ENCODE measurements around the gene DMTF1.

Gene DMTF1

GRCh38 chr7:87217983-87218653, 65.9 kb downstream of the DMTF1 start:
- no peak overlapping the region for H3K27ac ChIP-seq (ENCODE audit: low read length)
- peaks cover 14% of the 10 kb centered on the region for H3K36me3 ChIP-seq (ENCODE audit: insufficient read depth, low read depth, low read length)
- H3K4me3 ChIP-seq (ENCODE audit: low read length): peak overlapping the region; percentile 92
- peaks cover 27% of the 10 kb centered on the region for H3K27me3 ChIP-seq (ENCODE audit: insufficient read depth, low read length)
- no peaks in the 10 kb centered on the region for H3K9me3 ChIP-seq (ENCODE audit: insufficient read depth, low read depth, low read length)
- H3K4me1 ChIP-seq (ENCODE audit: insufficient read depth, low read length): peaks cover 5% of the 10 kb centered on the region; the same call in 1 of the 2 replicates
- H3K9ac ChIP-seq (ENCODE audit: low read depth, low read length): peak overlapping the region; percentile 89; the same call in 1 of the 2 replicates

DNA sequence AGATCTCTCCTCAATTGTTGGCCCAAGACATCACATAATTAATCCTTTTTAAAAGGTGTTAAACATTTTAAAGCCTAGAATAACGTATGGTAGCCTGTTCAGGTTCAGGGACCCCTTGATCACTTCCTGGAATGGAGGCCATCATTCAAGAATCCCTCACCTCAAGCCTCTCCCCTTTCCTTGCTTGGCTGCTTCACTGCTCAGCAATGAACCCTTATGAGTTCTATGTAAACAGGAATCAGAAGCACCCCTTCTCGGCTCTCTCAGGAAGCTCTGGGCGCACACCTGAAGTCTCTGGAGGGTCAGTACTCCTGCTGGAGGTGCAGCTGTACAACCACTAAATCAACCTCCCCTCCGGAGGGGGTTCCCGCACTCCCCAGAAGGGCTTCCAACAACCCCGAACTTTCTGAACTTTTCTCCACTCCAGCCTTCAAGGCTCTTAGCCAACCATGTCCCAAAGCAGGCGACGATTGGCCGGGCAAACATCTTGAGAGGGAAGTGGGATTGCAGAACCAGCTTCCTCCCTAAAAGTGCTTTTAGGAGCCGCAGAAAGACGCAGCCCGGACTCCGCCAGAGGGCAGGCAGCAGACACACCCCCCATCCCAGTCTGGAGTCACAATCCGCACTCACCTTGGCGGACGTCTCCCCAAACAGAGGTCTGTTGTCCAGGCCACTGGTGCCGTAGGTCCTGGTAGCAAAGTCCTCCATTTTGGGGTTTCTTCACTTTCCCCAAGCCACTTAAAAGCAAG, 66.7 kb downstream of the DMTF1 start:
- Histone ChIP-seq H3K27me3 (ENCODE audit: insufficient read depth, low read length) (peaks cover 35% of the 10 kb centered on the region), H3K9me3 (ENCODE audit: insufficient read depth, low read depth, low read length) (no peaks in the 10 kb centered on the region), H3K4me1 (ENCODE audit: insufficient read depth, low read length) (peaks cover 5% of the 10 kb centered on the region; the same call in 1 of the 2 replicates), H3K36me3 (ENCODE audit: insufficient read depth, low read depth, low read length) (peaks cover 14% of the 10 kb centered on the region), H3K9ac (ENCODE audit: low read depth, low read length) (peak overlapping the region; percentile 89), H3K4me3 (ENCODE audit: low read length) (peak overlapping the region; percentile 92), H3K27ac (ENCODE audit: low read length) (no peak overlapping the region)

GRCh38 chr7:87219545-87220025, 67.3 kb downstream of the DMTF1 start, which contains the start of gene TMEM243:
TMEM243 (minus strand) TSS chr7:87219732; CDS start chr7:87219503, 229 bp downstream.
- H3K4me3 ChIP-seq (ENCODE audit: low read length): peak within 1 kb of the TSS; percentile 92
- peaks cover 14% of the 10 kb centered on the region for H3K36me3 ChIP-seq (ENCODE audit: insufficient read depth, low read depth, low read length)
- peak within 1 kb of the TSS; percentile 89 for H3K9ac ChIP-seq (ENCODE audit: low read depth, low read length)
- peak within 1 kb of the TSS; percentile 26 for H3K27ac ChIP-seq (ENCODE audit: low read length)
- peaks cover 5% of the 10 kb centered on the region; the same call in 1 of the 2 replicates for H3K4me1 ChIP-seq (ENCODE audit: insufficient read depth, low read length)
- H3K27me3 ChIP-seq (ENCODE audit: insufficient read depth, low read length): peaks cover 41% of the 10 kb centered on the region
- no peaks in the 10 kb centered on the region for H3K9me3 ChIP-seq (ENCODE audit: insufficient read depth, low read depth, low read length)

DNA sequence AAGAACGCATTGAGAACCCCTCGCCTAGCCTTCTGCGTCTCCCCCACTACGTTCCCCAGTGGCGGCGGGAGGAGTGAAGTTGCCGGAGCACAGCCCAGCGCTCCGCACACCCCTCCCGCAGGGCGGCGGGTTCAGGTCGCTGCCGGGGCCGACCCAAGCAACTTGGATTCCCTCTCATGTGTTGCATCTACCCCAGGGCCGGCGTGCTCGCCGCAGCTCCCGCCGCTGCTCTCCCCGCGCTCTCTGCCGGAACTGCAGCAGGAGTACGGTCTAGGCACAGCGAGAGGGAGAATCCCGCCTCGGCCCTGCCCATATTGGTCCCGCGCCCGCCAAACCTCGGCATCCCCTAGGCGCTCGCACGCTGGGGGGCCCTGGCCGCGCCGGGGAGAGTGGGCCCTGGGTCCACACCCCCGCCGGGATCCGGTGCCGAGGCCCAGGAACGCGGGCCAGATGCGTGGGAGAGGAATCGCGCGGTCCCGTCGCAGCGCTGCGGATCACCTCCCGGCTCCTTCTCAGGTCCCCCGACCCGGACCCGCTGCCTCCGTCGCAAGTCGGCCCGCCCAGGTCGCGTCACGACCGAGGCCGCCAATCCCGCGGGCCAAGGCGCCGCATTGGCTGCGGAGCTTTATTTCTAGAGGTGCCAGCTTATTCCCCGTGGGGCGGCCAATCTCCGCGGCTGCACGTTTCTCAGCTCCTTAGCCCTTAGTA, 67.9 kb downstream of the DMTF1 start:
- Histone ChIP-seq H3K27me3 (ENCODE audit: insufficient read depth, low read length) (peaks cover 42% of the 10 kb centered on the region), H3K4me1 (ENCODE audit: insufficient read depth, low read length) (peaks cover 5% of the 10 kb centered on the region; the same call in 1 of the 2 replicates), H3K9ac (ENCODE audit: low read depth, low read length) (peak overlapping the region; percentile 89; the same call in 1 of the 2 replicates), H3K27ac (ENCODE audit: low read length) (peak overlapping the region; percentile 26), H3K9me3 (ENCODE audit: insufficient read depth, low read depth, low read length) (no peaks in the 10 kb centered on the region), H3K36me3 (ENCODE audit: insufficient read depth, low read depth, low read length) (peaks cover 14% of the 10 kb centered on the region), H3K4me3 (ENCODE audit: low read length) (peak overlapping the region; percentile 92)

DNA sequence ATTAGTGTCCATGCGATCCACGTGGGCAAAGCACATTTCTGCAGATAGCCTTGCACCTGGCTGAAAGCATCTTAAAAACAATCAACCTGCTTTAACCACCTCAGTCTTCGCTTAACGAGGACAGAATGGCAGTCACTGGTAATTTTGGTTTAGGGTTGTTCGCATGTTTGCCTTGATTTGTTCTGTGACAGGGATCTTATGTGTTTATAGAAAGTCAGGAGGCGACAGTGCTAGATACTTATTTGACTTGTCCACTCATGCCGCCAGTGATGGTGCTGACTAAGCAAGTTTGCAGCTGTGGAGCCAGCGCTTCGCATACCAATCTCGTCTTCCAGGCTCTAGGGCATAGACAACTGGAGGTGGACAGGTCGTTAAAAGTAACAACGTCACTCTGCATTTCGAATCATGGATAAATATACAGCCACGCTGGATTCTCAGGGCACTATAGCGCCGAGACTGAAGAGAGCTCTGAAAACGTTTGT, 68.5 kb downstream of the DMTF1 start:
- H3K27me3 ChIP-seq (ENCODE audit: insufficient read depth, low read length): peaks cover 42% of the 10 kb centered on the region
- H3K27ac ChIP-seq (ENCODE audit: low read length): no peak overlapping the region
- peak overlapping the region; percentile 92 for H3K4me3 ChIP-seq (ENCODE audit: low read length)
- no peak overlapping the region for H3K9ac ChIP-seq (ENCODE audit: low read depth, low read length)
- peaks cover 5% of the 10 kb centered on the region; the same call in 1 of the 2 replicates for H3K4me1 ChIP-seq (ENCODE audit: insufficient read depth, low read length)
- no peaks in the 10 kb centered on the region for H3K9me3 ChIP-seq (ENCODE audit: insufficient read depth, low read depth, low read length)
- H3K36me3 ChIP-seq (ENCODE audit: insufficient read depth, low read depth, low read length): peaks cover 14% of the 10 kb centered on the region

GRCh38 chr7:87223666-87224065, 71.4 kb downstream of the DMTF1 start:
- Histone ChIP-seq H3K9ac (ENCODE audit: low read depth, low read length) (no peak overlapping the region), H3K4me3 (ENCODE audit: low read length) (no peak overlapping the region), H3K9me3 (ENCODE audit: insufficient read depth, low read depth, low read length) (no peaks in the 10 kb centered on the region), H3K27ac (ENCODE audit: low read length) (no peak overlapping the region), H3K36me3 (ENCODE audit: insufficient read depth, low read depth, low read length) (no peaks in the 10 kb centered on the region), H3K27me3 (ENCODE audit: insufficient read depth, low read length) (peaks cover 50% of the 10 kb centered on the region), H3K4me1 (ENCODE audit: insufficient read depth, low read length) (peaks cover 1% of the 10 kb centered on the region; the same call in 1 of the 2 replicates)

DNA sequence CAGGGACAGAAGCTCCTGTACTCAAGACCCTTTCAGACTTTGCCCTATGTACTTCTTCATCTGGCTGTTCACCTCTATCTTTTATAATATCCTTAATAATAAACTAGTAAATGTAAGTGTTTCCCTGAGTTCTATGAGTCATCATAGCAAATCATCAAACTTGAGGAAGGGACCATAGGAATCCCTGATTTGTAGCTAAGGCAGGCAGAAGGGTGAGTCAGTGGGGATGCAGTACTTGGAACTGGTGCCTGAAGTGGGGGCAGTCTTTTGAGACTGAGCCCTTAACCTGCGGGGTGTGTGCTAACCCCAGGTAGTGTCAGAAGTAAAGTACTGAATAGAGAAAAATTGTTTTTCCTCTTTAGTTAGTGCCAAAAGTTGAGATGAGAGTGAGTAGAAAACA, 73.4 kb downstream of the DMTF1 start:
- no peak overlapping the region for H3K9ac ChIP-seq (ENCODE audit: low read depth, low read length)
- H3K9me3 ChIP-seq (ENCODE audit: insufficient read depth, low read depth, low read length): no peaks in the 10 kb centered on the region
- H3K27ac ChIP-seq (ENCODE audit: low read length): no peak overlapping the region
- H3K27me3 ChIP-seq (ENCODE audit: insufficient read depth, low read length): peaks cover 48% of the 10 kb centered on the region
- no peaks in the 10 kb centered on the region for H3K4me1 ChIP-seq (ENCODE audit: insufficient read depth, low read length)
- H3K36me3 ChIP-seq (ENCODE audit: insufficient read depth, low read depth, low read length): no peaks in the 10 kb centered on the region
- H3K4me3 ChIP-seq (ENCODE audit: low read length): no peak overlapping the region

- H3K36me3 ChIP-seq (ENCODE audit: insufficient read depth, low read depth, low read length): no peaks in the 10 kb centered on the region
- H3K9me3 ChIP-seq (ENCODE audit: insufficient read depth, low read depth, low read length): no peaks in the 10 kb centered on the region
- H3K27me3 ChIP-seq (ENCODE audit: insufficient read depth, low read length): peaks cover 40% of the 10 kb centered on the region
- H3K4me1 ChIP-seq (ENCODE audit: insufficient read depth, low read length): no peaks in the 10 kb centered on the region
- no peak overlapping the region for H3K27ac ChIP-seq (ENCODE audit: low read length)
- H3K4me3 ChIP-seq (ENCODE audit: low read length): no peak overlapping the region
- no peak overlapping the region for H3K9ac ChIP-seq (ENCODE audit: low read depth, low read length)
These were observed 74.2 kb downstream of the DMTF1 start for GRCh38 chr7:87226495-87226894.

- no peaks in the 10 kb centered on the region for H3K36me3 ChIP-seq (ENCODE audit: insufficient read depth, low read depth, low read length)
- H3K27ac ChIP-seq (ENCODE audit: low read length): no peak overlapping the region
- H3K9me3 ChIP-seq (ENCODE audit: insufficient read depth, low read depth, low read length): no peaks in the 10 kb centered on the region
- 0 out of 2 replicates have a peak, but pooled peaks cover 7% of the 10 kb centered on the region for H3K27me3 ChIP-seq (ENCODE audit: insufficient read depth, low read length)
- H3K4me1 ChIP-seq (ENCODE audit: insufficient read depth, low read length): no peaks in the 10 kb centered on the region
- H3K4me3 ChIP-seq (ENCODE audit: low read length): no peak overlapping the region
- no peak overlapping the region for H3K9ac ChIP-seq (ENCODE audit: low read depth, low read length)
These were observed 79.0 kb downstream of the DMTF1 start for GRCh38 chr7:87231258-87231657.

- Histone ChIP-seq H3K27ac (ENCODE audit: low read length) (no peak overlapping the region), H3K4me1 (ENCODE audit: insufficient read depth, low read length) (no peaks in the 10 kb centered on the region), H3K36me3 (ENCODE audit: insufficient read depth, low read depth, low read length) (no peaks in the 10 kb centered on the region), H3K27me3 (ENCODE audit: insufficient read depth, low read length) (0 out of 2 replicates have a peak, but pooled peaks cover 3% of the 10 kb centered on the region), H3K4me3 (ENCODE audit: low read length) (no peak overlapping the region), H3K9me3 (ENCODE audit: insufficient read depth, low read depth, low read length) (no peaks in the 10 kb centered on the region), H3K9ac (ENCODE audit: low read depth, low read length) (no peak overlapping the region)
These were observed 79.5 kb downstream of the DMTF1 start for GRCh38 chr7:87231711-87232110.

DNA sequence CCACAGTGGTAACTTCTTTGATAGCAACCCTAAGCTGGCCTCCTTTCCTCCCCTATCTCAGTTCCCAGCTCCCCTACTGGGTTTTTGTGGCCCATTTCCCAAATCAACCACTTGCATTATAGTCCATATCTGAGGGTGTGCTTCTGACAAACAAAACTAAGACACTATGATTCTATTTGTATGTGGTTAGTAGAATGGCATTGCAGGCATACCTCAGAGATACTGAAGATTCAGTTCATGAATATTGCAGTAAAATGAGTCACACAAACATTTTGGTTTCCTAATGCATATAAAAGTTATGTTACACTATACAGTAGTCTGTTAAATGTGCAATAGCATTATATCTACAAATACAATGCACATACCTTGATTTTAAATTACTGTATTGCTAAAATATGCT, 82.7 kb downstream of the DMTF1 start:
- Histone ChIP-seq H3K27ac (ENCODE audit: low read length) (no peak overlapping the region), H3K9ac (ENCODE audit: low read depth, low read length) (no peak overlapping the region), H3K27me3 (ENCODE audit: insufficient read depth, low read length) (no peaks in the 10 kb centered on the region), H3K9me3 (ENCODE audit: insufficient read depth, low read depth, low read length) (no peaks in the 10 kb centered on the region), H3K4me3 (ENCODE audit: low read length) (no peak overlapping the region), H3K4me1 (ENCODE audit: insufficient read depth, low read length) (no peaks in the 10 kb centered on the region), H3K36me3 (ENCODE audit: insufficient read depth, low read depth, low read length) (no peaks in the 10 kb centered on the region)

All from iPS-20b (cell line).